ENCODE results near the gene SELENOM.

Gene SELENOM

DNA sequence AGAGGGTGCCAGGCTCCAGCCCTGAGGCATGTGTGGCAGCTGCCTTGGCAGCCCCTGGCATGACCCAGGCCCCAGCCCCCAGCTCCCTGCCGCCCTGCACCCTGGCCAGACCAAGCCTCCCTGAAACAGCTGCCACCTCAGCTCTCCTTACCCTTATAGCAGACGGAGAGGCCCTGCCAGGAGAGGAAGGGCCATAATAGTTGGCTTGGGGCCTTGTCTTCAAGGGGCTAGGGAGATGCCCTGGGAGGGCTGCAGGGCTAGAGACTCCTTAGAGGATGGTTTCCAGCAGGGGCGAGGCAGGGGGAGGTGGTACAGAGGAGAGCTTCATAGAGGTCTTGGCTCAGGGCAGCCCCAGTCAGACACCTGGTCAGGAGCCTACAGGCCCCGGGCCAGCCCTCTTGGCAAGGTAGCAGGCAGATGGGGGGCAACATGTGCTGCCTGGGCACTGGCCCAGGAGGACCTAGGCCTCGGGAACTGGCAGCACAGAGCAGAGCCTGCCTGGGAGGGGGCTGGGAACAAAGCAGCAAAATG is 13.3 kb downstream of the SELENOM start:
- no peak overlapping the region for H3K4me3 Mint-ChIP-seq
- no peak overlapping the region for H3K27ac Mint-ChIP-seq
- H3K27me3 Mint-ChIP-seq = no peaks in the 10 kb centered on the region
- H3K9me3 Mint-ChIP-seq (ENCODE audit: low read depth) = no peaks in the 10 kb centered on the region
- H3K36me3 Mint-ChIP-seq = no peaks in the 10 kb centered on the region
- H3K4me1 Mint-ChIP-seq (ENCODE audit: low read depth) = no peaks in the 10 kb centered on the region

DNA sequence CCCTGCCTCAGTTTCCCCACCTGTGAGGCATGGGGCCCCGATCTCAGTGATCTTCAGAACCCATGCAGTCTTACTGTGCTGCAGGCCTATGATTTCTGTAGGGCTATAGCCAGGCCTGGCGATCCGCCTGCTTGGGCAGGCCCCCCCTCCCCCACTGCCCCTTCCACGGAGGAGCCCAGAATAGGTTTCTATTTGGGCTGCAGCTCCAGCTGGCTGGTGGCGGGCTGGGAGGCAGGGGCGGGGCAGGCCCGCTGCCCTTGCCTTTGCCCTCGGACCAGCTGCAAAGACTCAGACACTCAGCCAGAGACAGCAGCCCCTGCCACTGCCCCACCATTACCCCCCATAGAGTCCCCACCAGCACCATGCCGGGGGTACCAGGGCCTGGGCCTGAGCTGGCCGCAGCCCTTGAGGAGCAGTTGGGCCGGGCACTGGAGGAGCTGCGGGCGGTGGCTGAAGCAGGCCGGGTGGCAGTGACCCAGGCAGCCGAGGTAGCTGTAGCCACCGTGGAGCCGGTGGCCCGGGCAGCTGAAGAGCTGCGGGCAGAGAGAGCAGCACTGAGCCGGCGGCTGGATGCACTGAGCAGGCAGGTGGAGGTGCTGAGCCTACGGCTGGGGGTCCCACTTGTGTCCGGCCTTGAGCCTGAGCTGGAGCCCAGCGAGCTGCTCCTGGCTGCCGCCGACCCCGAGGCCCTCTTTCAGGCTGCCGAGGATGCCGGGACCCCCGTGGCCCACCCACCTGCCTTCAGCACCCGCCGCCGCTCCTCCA is 14.1 kb downstream of the SELENOM start:
- H3K27ac Mint-ChIP-seq = no peak overlapping the region
- H3K4me1 Mint-ChIP-seq (ENCODE audit: low read depth) = no peaks in the 10 kb centered on the region
- no peaks in the 10 kb centered on the region for H3K36me3 Mint-ChIP-seq
- H3K4me3 Mint-ChIP-seq = no peak overlapping the region
- H3K9me3 Mint-ChIP-seq (ENCODE audit: low read depth) = no peaks in the 10 kb centered on the region
- H3K27me3 Mint-ChIP-seq = no peaks in the 10 kb centered on the region

DNA sequence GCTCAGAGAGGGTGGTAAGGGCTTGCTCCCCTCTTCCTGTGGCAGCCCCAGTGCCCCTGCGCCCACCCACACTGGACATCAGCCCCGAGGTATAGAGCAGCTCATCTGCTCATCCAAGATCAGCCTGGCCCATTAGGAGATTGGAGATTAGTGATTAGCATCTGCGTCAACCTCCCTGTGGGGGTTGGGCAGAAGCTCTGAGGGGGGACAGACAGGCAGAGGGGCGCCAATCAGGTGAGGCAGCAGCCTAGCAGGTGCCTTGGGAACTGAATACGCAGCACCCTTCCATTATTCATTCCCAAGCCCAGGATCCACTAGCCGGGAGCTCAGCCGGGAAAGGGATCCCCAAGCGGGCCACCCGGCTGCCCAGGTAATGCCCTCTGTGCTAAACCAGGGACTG is 15.2 kb downstream of the SELENOM start:
- no peaks in the 10 kb centered on the region for H3K9me3 Mint-ChIP-seq (ENCODE audit: low read depth)

DNA sequence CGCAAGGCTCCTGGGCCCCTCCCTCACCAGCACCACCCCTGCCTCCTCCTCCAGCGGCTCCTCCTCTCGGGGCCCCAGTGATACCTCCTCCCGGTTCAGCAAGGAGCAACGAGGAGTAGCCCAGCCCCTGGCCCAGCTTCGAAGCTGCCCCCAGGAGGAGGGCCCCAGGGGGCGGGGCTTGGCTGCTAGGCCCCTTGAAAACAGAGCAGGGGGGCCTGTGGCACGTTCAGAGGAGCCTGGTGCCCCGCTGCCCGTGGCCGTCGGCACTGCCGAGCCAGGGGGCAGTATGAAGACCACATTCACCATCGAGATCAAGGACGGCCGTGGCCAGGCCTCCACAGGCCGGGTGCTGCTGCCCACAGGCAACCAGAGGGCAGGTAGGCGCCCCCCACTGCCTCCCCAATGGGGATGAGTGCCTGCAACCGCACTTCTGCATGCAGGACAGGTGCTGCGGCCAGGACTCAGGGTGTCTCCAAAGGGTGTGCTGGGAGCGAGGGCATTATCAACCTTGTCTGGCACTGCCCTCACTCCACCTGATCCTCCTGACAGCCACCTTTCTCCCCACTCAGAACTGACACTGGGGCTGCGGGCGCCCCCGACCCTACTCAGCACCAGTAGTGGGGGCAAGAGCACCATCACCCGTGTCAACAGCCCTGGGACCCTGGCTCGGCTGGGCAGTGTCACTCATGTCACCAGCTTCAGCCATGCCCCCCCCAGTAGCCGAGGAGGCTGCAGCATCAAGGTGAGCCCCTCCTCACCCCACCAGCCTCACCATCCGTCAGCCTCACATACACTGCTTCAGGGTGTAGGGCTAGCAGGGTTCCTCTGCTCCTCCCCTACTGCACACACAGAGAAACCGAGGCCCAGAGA is 16.0 kb downstream of the SELENOM start:
- Mint-ChIP-seq H3K4me1 (ENCODE audit: low read depth) (no peaks in the 10 kb centered on the region), H3K27ac (no peak overlapping the region), H3K36me3 (no peaks in the 10 kb centered on the region), H3K27me3 (no peaks in the 10 kb centered on the region), H3K9me3 (ENCODE audit: low read depth) (no peaks in the 10 kb centered on the region), H3K4me3 (no peak overlapping the region)

More for the DNA sequence above, 15.2 kb downstream of the SELENOM start:
- no peaks in the 10 kb centered on the region for H3K27me3 Mint-ChIP-seq
- H3K27ac Mint-ChIP-seq = no peak overlapping the region
- no peaks in the 10 kb centered on the region for H3K4me1 Mint-ChIP-seq (ENCODE audit: low read depth)
- no peak overlapping the region for H3K4me3 Mint-ChIP-seq
- H3K36me3 Mint-ChIP-seq = no peaks in the 10 kb centered on the region

DNA sequence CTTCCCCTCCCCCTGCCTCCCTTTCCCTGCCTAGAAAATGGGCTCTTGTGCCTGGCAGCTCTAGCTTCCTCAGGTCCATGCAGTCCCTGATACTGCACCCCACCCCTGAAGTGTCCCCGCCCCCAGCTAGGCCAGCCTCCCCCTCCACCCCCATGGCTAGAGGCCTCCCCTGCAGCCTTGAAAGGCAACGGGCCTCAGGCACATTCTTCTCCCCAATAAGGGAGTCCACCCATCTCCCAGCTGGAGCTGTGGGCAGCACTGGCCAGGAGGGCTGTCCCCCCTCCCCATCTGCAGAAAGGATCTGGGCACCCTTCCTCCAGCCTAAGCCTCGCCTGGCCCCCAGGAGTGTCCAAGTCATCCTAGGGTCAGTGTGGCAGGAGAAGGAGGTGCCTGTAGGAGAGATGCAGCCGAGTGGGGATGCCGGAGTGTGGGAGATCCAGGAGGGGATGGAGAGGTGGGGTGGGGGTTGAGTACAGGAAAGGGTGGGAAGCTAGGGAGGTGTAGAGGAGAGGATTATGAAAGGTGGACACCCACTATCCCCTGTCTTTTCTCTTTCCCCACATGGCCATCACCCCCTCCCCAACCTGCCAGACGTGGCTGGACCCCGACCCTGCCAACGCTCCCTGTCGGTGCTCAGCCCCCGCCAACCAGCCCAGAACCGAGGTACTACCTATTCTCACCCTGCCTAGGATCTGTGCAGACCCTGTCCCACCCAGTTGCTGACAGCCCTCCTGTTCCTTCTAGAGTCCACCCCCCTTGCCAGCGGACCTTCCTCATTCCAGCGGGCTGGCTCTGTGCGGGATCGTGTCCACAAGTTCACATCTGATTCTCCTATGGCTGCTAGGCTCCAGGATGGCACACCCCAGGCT is 16.9 kb downstream of the SELENOM start:
- Mint-ChIP-seq H3K9me3 (ENCODE audit: low read depth) (no peaks in the 10 kb centered on the region), H3K4me3 (no peak overlapping the region), H3K36me3 (no peaks in the 10 kb centered on the region), H3K4me1 (ENCODE audit: low read depth) (no peaks in the 10 kb centered on the region), H3K27ac (no peak overlapping the region), H3K27me3 (no peaks in the 10 kb centered on the region)

DNA sequence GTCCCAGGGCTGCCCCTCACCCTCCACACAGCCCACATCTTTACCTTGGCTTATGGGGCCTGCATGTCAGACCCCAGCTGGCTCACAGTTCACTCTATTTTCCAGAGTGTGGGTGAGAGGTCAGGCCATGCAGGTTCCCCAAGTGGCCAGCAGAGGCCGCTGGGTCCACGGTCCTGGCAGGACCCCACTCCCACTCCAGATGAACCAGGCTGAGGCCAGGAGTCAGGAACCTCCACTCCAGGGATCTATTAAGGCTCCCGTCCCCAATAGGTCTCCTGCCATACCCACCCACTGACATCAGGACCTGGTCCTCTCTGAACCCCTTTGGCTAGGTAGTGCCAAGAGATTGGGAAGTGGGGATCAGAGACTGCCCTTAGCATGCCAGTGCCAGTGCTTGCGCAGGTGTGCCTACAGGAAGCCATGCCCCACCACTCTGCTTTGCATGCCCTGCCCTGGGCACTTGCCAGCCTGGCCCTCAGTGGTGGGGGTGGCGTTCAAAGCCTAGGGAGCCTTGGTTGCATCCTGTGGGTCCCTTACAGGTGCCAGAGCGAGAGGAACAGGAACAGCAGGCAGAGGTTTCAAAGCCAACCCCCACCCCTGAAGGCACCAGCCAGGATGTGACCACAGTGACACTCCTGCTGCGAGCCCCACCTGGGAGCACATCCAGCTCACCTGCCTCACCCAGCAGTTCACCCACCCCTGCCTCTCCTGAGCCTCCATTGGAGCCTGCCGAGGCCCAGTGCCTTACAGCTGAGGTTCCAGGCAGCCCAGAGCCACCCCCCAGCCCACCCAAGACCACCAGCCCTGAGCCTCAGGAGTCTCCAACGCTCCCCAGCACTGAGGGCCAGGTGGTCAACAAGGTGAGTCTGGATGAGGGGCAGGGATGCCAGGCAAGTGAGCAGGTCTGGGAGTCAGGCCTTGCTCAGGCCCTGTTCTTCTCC is 17.9 kb downstream of the SELENOM start:
- H3K4me1 Mint-ChIP-seq (ENCODE audit: low read depth) = peaks cover 2% of the 10 kb centered on the region
- H3K9me3 Mint-ChIP-seq (ENCODE audit: low read depth) = no peaks in the 10 kb centered on the region
- H3K27ac Mint-ChIP-seq = no peak overlapping the region
- no peak overlapping the region for H3K4me3 Mint-ChIP-seq
- H3K27me3 Mint-ChIP-seq = no peaks in the 10 kb centered on the region
- H3K36me3 Mint-ChIP-seq = no peaks in the 10 kb centered on the region

DNA sequence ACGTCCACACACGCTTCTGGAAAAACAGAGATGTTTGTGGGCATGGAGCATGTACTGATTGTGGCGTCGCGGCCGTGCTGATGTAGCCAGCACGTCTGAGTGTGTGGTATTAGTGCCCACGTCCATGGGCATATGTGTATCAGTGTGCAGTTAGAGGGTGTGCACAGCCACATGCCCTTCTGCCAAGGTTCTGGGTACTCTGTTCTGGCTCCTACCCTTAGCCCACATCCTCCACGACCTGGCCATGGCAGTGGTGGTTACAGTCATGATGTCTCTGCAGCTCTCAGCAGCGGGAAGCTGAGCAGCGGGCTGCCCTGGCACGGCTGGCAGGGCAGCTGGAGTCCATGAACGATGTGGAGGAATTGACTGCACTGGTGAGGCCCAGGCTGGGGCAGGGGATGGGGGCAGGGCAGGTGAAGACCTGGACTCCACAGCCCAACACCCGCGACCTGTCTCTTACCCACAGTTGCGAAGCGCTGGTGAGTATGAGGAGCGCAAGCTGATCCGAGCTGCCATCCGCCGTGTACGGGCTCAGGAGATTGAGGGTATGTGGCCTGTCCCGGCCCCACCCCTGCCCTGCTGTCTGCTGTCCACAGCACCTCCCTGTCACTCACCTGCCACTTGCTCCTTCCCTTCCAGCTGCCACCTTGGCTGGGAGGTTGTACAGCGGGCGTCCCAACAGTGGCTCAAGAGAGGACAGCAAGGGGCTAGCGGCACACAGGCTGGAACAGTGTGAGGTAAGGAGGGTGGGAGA is 19.0 kb downstream of the SELENOM start:
- no peaks in the 10 kb centered on the region for H3K9me3 Mint-ChIP-seq (ENCODE audit: low read depth)
- H3K27me3 Mint-ChIP-seq = no peaks in the 10 kb centered on the region
- no peaks in the 10 kb centered on the region for H3K36me3 Mint-ChIP-seq
- H3K4me3 Mint-ChIP-seq = no peak overlapping the region
- peaks cover 12% of the 10 kb centered on the region for H3K4me1 Mint-ChIP-seq (ENCODE audit: low read depth)
- no peak overlapping the region for H3K27ac Mint-ChIP-seq

DNA sequence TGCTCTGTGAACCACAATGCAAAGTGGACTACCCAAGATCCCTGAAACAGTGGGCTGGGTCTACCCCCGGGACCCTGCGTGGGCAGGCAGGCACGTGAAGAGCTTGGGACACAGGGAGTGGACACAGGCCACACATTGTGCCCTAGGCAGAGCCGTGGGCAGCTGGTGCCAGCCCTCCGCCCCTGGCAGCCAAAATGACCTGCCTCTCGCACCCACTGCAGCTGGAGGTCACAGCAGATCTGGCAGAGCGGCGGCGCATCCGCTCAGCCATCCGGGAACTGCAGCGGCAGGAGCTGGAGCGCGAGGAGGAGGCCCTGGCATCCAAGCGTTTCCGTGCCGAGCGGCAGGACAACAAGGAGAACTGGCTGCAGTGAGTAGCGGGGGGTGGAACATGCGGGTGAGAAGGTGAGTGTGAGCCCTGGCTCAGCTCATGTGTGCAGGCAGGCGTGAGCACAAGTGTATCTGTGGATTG is 19.6 kb downstream of the SELENOM start:
- H3K9me3 Mint-ChIP-seq (ENCODE audit: low read depth) = no peaks in the 10 kb centered on the region
- no peaks in the 10 kb centered on the region for H3K36me3 Mint-ChIP-seq
- H3K4me3 Mint-ChIP-seq = no peak overlapping the region
- peaks cover 16% of the 10 kb centered on the region for H3K4me1 Mint-ChIP-seq (ENCODE audit: low read depth)
- no peaks in the 10 kb centered on the region for H3K27me3 Mint-ChIP-seq
- H3K27ac Mint-ChIP-seq = no peak overlapping the region

DNA sequence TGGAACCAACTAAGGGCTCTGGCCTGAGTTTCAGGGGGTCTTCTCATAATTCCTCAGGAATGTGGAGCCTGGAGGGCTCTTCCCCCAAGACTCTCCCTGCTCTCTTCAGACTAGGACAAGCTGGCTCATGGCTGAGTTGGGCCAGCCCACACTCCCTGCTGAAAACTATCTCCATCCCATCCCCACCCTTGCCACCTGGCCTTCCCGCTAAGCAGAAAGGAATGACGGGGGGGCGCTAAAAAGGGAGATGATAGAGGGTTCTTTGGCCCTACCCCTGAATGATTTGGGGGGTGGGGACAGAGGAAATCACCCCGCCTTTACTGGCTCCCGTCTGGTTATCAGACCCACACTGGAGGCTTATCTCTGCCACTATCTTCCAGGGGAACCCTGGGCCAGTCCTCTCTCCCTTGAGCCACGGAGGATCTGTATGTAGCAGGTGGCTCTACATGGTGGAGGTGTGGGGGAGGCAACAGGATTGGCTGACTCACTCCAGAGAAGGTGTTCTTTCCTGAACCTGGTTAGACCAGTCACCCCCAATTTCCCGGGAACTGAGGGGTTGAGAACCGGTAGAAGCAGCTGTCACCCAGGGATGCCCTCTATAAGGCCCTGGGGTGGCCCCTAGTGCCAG is 20.6 kb downstream of the SELENOM start:
- H3K27ac Mint-ChIP-seq = no peak overlapping the region
- H3K4me3 Mint-ChIP-seq = no peak overlapping the region
- H3K4me1 Mint-ChIP-seq (ENCODE audit: low read depth) = peaks cover 26% of the 10 kb centered on the region
- H3K36me3 Mint-ChIP-seq = no peaks in the 10 kb centered on the region
- H3K9me3 Mint-ChIP-seq (ENCODE audit: low read depth) = no peaks in the 10 kb centered on the region
- H3K27me3 Mint-ChIP-seq = no peaks in the 10 kb centered on the region

DNA sequence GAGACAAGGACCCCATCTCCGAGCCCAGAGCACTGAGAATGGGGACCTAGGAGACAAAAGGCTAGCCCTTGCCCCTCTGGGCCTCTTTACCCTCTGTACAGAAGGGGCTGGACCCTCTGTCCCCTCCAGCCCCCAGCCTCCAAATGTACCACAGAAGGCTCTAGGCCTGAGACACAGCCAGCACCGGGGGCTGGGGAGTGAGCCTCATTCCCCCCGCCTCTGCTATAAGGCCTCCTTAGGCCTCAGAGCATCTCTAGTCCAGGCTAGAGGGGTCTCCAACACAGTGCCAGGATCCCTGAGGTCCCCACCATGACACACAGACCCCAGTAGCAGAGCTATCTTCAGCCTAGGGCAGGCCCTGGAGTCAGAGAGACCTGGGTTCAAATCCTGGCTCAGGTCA is 21.4 kb downstream of the SELENOM start:
- Mint-ChIP-seq H3K27me3 (no peaks in the 10 kb centered on the region), H3K36me3 (no peaks in the 10 kb centered on the region), H3K27ac (no peak overlapping the region), H3K9me3 (ENCODE audit: low read depth) (no peaks in the 10 kb centered on the region), H3K4me3 (no peak overlapping the region), H3K4me1 (ENCODE audit: low read depth) (peaks cover 30% of the 10 kb centered on the region)

DNA sequence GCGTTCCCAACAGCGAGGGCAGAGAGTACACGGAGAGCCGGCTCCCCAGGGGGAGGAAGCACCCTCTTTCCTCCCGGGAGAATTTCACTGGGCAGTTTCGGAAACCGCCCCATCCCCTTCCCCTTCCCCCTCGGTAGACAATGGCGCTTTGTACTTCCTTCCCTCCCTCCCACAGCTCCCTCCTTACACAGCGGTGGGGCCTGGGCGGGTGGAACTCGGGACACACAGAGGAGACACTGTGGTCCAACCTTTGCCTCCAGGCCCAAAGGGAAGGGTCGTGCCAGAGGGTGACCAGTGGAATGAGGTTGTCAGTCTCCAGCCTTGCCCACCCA is 21.9 kb downstream of the SELENOM start:
- no peaks in the 10 kb centered on the region for H3K36me3 Mint-ChIP-seq
- H3K4me3 Mint-ChIP-seq = peak overlapping the region; percentile 77
- H3K9me3 Mint-ChIP-seq (ENCODE audit: low read depth) = no peaks in the 10 kb centered on the region
- peak overlapping the region; percentile 81 for H3K27ac Mint-ChIP-seq
- H3K27me3 Mint-ChIP-seq = no peaks in the 10 kb centered on the region
- H3K4me1 Mint-ChIP-seq (ENCODE audit: low read depth) = peaks cover 33% of the 10 kb centered on the region

DNA sequence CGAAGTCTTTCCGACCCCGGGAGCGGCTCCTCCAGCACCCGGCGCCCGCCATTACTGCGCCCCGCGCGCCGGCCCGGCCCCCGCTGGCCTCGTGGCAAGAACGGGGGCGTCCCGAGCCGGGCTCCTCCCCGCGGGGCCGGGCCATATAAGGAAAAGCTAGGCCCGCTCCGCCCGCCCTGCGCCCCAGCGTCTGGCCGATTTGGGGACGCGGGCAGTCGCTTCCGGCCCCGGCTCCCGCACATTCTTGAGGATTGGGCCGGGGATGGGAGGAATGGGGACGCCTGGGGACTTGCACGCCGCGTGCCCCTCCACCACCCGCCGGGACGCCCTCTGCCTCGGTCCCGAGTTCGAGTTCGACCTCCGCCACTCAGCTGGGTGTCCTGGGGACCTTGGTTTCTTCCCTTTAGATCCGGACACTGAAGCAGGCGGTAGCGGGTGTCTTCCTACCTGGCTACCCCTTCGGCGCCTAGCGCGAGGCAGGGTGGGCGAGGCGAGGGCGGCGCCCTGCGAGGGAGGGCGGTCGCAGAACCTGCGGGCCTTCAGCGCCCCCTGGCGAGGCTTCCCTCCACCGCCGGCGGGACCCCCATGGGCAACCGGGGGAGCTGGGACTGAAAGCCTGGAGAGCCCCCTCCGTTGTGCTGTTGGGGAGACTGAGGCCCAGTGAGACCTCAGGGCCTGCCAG is 22.4 kb downstream of the SELENOM start:
- no peaks in the 10 kb centered on the region for H3K27me3 Mint-ChIP-seq
- no peaks in the 10 kb centered on the region for H3K9me3 Mint-ChIP-seq (ENCODE audit: low read depth)
- peak overlapping the region; percentile 94 for H3K4me3 Mint-ChIP-seq
- H3K4me1 Mint-ChIP-seq (ENCODE audit: low read depth) = peaks cover 34% of the 10 kb centered on the region
- H3K36me3 Mint-ChIP-seq = no peaks in the 10 kb centered on the region
- H3K27ac Mint-ChIP-seq = peak overlapping the region; percentile 83

Data from activated naive CD8-positive, alpha-beta T cell (primary cell).